PC-9 (cell line): ENCODE measurements around the gene NATD1. TPM values are rescaled to one million over a fixed set of nuclear protein-coding genes. Genes with fewer than 3 reads are reported as not detected.

Source experiments
- BruUV-seq: library from RNA; stranded (reverse); fragments of 400-500 nt; replicated peaks from 2 replicates; lab custom pipeline; 2021; lab: Mats Ljungman, UMichigan
- CTCF ChIA-PET: fragments of 300-600 bp; sonication (Branson Sonifier 250); formaldehyde crosslinking; loops from one replicate; lab custom pipeline; 2022; ENCODE audit warnings: antibody characterized with exemption; lab: Charles Lee
- POLR2A ChIA-PET: fragments of 300-600 bp; sonication (Branson Sonifier 250); formaldehyde crosslinking; loops from one replicate; lab custom pipeline; 2022; ENCODE audit warnings: antibody characterized with exemption; ENCODE audit not compliant: unreplicated experiment; lab: Charles Lee
- DNase-seq, 2 experiments: peaks; one replicate each; pipeline versions ENCODE4 v3.0.0 to v3.0.0-alpha.2; 2015 to 2022; ENCODE audit warnings: mixed read lengths in 1 of 2
- H2AFZ ChIP-seq: fragments of 200-600 bp; sonication (generic); 2 replicates; pipeline ENCODE4 v1.8.1; 2017; ENCODE audit warnings: antibody characterized with exemption
- H3F3A ChIP-seq: fragments of 200-600 bp; sonication (generic); 2 replicates; pipeline ENCODE4 v1.8.1; 2017; ENCODE audit warnings: antibody characterized with exemption, mild to moderate bottlenecking, low read depth; ENCODE audit not compliant: insufficient read depth
- H3K27ac ChIP-seq: fragments of 200-600 bp; sonication (generic); 2 replicates; pipeline ENCODE4 v1.6.1; 2016; ENCODE audit warnings: mixed run types
- H3K27me3 ChIP-seq: fragments of 200-600 bp; sonication (generic); 2 replicates; pipeline ENCODE4 v1.6.1; 2016; ENCODE audit warnings: low read depth, mixed run types; ENCODE audit not compliant: insufficient read depth
- H3K36me3 ChIP-seq: fragments of 200-600 bp; sonication (generic); 2 replicates; pipeline ENCODE4 v1.6.1; 2016; ENCODE audit warnings: low read depth, mixed run types
- H3K4me1 ChIP-seq: fragments of 200-600 bp; sonication (generic); replicated peaks from 2 replicates; pipeline ENCODE4 v1.6.1; 2016; ENCODE audit warnings: mixed run types; ENCODE audit not compliant: insufficient read depth
- H3K4me2 ChIP-seq: fragments of 200-600 bp; sonication (generic); 2 replicates; pipeline ENCODE4 v1.6.1; 2017; ENCODE audit warnings: mixed run types
- H3K4me3 ChIP-seq: fragments of 200-600 bp; sonication (generic); 2 replicates; pipeline ENCODE4 v1.6.1; 2016; ENCODE audit warnings: mixed run types
- H3K79me2 ChIP-seq: fragments of 200-600 bp; sonication (generic); 2 replicates; pipeline ENCODE4 v1.6.1; 2017; ENCODE audit warnings: low read depth, mixed run types
- H3K9me2 ChIP-seq: fragments of 200-600 bp; sonication (generic); 2 replicates; pipeline ENCODE4 v1.8.1; 2017; ENCODE audit warnings: mild to moderate bottlenecking; ENCODE audit not compliant: insufficient read depth
- H3K9me3 ChIP-seq: fragments of 200-600 bp; sonication (generic); 2 replicates; pipeline ENCODE4 v1.8.1; 2016; ENCODE audit warnings: low read depth; ENCODE audit not compliant: insufficient read depth
- H4K20me1 ChIP-seq: fragments of 200-600 bp; sonication (generic); 2 replicates; pipeline ENCODE4 v1.8.1; 2017; ENCODE audit not compliant: insufficient read depth
- EZH2 ChIP-seq: fragments of 200-600 bp; sonication (generic); IDR thresholded peaks from 2 replicates; pipeline ENCODE4 v1.8.0; 2017; ENCODE audit warnings: antibody characterized with exemption, low read depth
- intact Hi-C: fragments of 100-400 bp; cut with micrococcal nuclease; formaldehyde crosslinking; loops from one replicate; pipeline ENCODE4 v1.10.0; 2022; ENCODE audit not compliant: unreplicated experiment
- total RNA-seq: library from RNA; stranded (reverse); gene quantifications from 2 replicates; pipeline ENCODE4 v1.2.3, GENCODE V29; 2021
- TF ChIP-seq, protein P1 (sequence below): fragments of 200-600 bp; sonication (generic); conservative IDR thresholded peaks from 2 replicates; pipeline ENCODE4 v1.6.1; 2017; ENCODE audit warnings: mixed run types, antibody characterized with exemption, mild to moderate bottlenecking, moderate library complexity

The NATD1 gene
- total RNA-seq, 1 experiment from 2014 or later: 5.4 TPM

DNA sequence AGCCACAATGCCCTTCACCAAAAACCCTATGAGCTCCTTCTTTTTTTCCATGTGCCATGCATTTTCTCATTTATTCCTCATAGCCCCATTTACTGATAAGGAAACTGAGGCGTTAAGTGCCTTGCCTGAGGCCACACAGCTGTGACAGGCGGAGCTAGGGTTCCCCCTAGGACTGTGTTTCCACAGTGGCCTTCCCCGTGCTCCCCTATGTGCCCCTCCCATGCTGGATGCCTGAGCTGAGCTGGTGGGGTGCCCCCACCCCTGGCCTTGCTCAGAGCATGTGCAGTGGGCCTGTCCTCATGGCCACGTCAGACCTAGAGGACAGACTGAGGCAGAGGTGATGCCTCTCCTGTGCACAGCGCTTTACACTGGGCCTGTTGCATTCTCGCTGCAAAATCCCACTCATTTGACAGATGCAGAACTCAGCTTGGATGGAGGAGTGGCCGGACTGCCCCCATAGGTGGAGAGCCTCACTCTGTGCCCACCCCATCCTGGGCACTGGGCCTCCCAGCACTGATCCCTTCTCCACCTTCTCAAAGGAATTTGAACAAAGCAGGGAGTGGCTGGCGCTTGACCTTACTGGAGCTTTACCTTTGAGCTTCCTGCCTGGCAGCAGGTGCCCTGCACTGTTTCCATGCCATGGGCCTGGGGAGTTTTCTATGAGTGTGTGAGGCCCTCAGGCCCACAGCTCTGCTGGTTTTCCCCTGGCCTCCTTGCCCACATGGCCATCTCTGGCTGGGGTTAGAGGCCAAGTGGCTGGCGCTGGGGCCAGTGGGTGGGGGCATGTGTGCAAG is 33.9 kb upstream of the NATD1 start:
- TSS peak; percentile 39 for BruUV-seq
- no peak overlapping the region for H2AFZ ChIP-seq

DNA sequence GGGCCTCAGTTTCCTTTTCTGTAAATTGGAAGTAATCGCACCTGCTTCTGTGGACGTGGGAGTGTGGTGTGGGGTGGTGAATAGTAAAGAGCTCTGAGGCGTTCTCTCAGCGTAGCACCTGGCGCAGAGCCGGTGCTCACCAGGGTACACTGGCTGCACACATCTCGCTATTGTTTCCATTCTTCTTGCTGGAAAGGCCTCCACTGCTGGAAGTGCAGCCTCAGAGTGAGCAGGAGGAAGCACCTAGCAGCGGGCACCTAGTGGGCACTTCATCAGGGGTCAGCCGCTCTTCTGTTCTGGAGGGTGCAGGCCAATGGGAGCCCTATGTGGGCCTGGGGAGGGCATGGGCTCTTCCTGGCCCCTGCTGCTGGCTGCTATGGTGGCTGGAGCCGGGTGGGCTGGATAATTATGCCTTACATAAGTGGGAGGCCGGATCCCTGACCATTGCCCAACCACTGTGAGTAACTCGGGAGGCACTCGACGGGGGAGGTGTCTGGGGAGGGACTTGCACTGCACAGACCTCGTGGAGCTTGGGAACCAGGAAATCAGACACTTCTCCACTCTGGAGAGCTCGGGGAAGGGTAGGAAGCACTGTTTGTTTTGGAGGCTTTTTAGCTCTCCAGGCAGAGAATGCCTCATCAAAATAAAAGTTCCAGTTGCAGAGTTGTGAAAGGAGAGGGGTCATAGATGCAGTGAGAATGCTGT is 33.0 kb upstream of the NATD1 start:
- H4K20me1 ChIP-seq: peaks cover 15% of the 10 kb centered on the region
- no peaks in the 10 kb centered on the region for H3K27me3 ChIP-seq
- peaks cover 44% of the 10 kb centered on the region for H3F3A ChIP-seq
- H3K9me3 ChIP-seq: no peaks in the 10 kb centered on the region
- intact Hi-C loops: loop anchor here (2.0 to 5.0 kb wide), 4 partner anchors 34 to 243 kb away; partner anchors contain the start of genes DHRS7B, NATD1 and USP22
- peaks cover 46% of the 10 kb centered on the region for H3K4me1 ChIP-seq
- TSS peak; percentile 85 for BruUV-seq
- H3K36me3 ChIP-seq: no peaks in the 10 kb centered on the region
- peak overlapping the region; percentile 96 for H3K27ac ChIP-seq
- CTCF ChIA-PET: interaction anchor here (1.0 to 1.6 kb wide), 2 partner anchors 10 to 171 kb away, joined by 3 to 7 read pairs; no protein-coding TSS in a partner anchor
- H3K79me2 ChIP-seq: peaks cover 56% of the 10 kb centered on the region
- peak overlapping the region; percentile 97 for H3K4me2 ChIP-seq
- TF ChIP-seq, protein P1, sequence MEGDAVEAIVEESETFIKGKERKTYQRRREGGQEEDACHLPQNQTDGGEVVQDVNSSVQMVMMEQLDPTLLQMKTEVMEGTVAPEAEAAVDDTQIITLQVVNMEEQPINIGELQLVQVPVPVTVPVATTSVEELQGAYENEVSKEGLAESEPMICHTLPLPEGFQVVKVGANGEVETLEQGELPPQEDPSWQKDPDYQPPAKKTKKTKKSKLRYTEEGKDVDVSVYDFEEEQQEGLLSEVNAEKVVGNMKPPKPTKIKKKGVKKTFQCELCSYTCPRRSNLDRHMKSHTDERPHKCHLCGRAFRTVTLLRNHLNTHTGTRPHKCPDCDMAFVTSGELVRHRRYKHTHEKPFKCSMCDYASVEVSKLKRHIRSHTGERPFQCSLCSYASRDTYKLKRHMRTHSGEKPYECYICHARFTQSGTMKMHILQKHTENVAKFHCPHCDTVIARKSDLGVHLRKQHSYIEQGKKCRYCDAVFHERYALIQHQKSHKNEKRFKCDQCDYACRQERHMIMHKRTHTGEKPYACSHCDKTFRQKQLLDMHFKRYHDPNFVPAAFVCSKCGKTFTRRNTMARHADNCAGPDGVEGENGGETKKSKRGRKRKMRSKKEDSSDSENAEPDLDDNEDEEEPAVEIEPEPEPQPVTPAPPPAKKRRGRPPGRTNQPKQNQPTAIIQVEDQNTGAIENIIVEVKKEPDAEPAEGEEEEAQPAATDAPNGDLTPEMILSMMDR: no peak
- TF ChIP-seq EZH2: no peak
- peak; percentile 93 to 97 for DNase-seq
- H3K9me2 ChIP-seq: no peaks in the 10 kb centered on the region
- H3K4me3 ChIP-seq: peak overlapping the region; percentile 76
- H2AFZ ChIP-seq: no peak overlapping the region
- POLR2A ChIA-PET: interaction anchor here (0.5 to 1.4 kb wide), 5 partner anchors 9 to 1309 kb away, joined by 3 to 8 read pairs (median 4); partner anchors contain the start of genes AKAP10, DHRS7B and USP22

More for the DNA sequence above, 33.9 kb upstream of the NATD1 start:
- TF ChIP-seq, protein P1: no peak
- TF ChIP-seq EZH2: no peak
- peak overlapping the region; percentile 76 for H3K4me3 ChIP-seq
- H3K9me3 ChIP-seq: no peaks in the 10 kb centered on the region
- H3K36me3 ChIP-seq: no peaks in the 10 kb centered on the region
- H4K20me1 ChIP-seq: peaks cover 19% of the 10 kb centered on the region
- peaks cover 37% of the 10 kb centered on the region for H3K4me1 ChIP-seq
- POLR2A ChIA-PET: interaction anchor here (0.5 to 1.4 kb wide), 7 partner anchors 8 to 1310 kb away, joined by 3 to 8 read pairs (median 3); partner anchors contain the start of genes AKAP10 and USP22
- peak; percentile 76 to 81 for DNase-seq
- H3K27ac ChIP-seq: peak overlapping the region; percentile 96
- intact Hi-C loops: loop anchor here (2.0 to 5.0 kb wide), 4 partner anchors 35 to 244 kb away; partner anchors contain the start of genes DHRS7B, NATD1 and USP22
- CTCF ChIA-PET: interaction anchor here (1.0 kb wide), 1 partner anchor 170 kb away, joined by 7 read pairs; no protein-coding TSS in a partner anchor
- H3F3A ChIP-seq: peaks cover 41% of the 10 kb centered on the region
- H3K9me2 ChIP-seq: no peaks in the 10 kb centered on the region
- peak overlapping the region; percentile 97 for H3K4me2 ChIP-seq
- peaks cover 65% of the 10 kb centered on the region for H3K79me2 ChIP-seq
- H3K27me3 ChIP-seq: no peaks in the 10 kb centered on the region
